HL-60 (cell line): Measurements from ENCODE around the gene PRADC1.

Experiments used
- DNase-seq, 2 experiments: peaks; one replicate each; pipeline ENCODE4 v3.0.0-alpha.2; 2010 to 2020; ENCODE audit warnings: low read depth in 1 of 2, low spot score in 1 of 2
- H3K27ac ChIP-seq: fragments of 250-450 bp; sonication (Bioruptor Pico); replicated peaks from 2 replicates; pipeline ENCODE4 v1.5.1; 2020; ENCODE audit warnings: mild to moderate bottlenecking, moderate library complexity
- H3K27me3 ChIP-seq: fragments of 250-450 bp; sonication (Bioruptor Pico); 2 replicates; pipeline ENCODE4 v1.5.1; 2021; ENCODE audit warnings: mild to moderate bottlenecking, moderate library complexity; ENCODE audit not compliant: insufficient read depth, poor library complexity, severe bottlenecking
- H3K4me3 ChIP-seq: replicated peaks from 2 replicates; pipeline ENCODE4 v1.5.1; 2011; ENCODE audit warnings: mild to moderate bottlenecking, control low read depth, low read length; ENCODE audit not compliant: insufficient read depth
- GABPA ChIP-seq: IDR thresholded peaks from 2 replicates; pipeline ENCODE4 v1.6.1; 2012; ENCODE audit warnings: low read depth
- POLR2AphosphoS5 ChIP-seq: IDR thresholded peaks from 2 replicates; pipeline ENCODE4 v1.6.1; 2012; ENCODE audit warnings: low read depth
- SPI1 ChIP-seq: IDR thresholded peaks from 2 replicates; pipeline ENCODE4 v1.6.1; 2012; ENCODE audit warnings: low read depth, mild to moderate bottlenecking, borderline replicate concordance
- TF ChIP-seq, protein P1 (sequence below): IDR thresholded peaks from 2 replicates; pipeline ENCODE4 v1.6.1; 2012; ENCODE audit warnings: low read depth; ENCODE audit not compliant: insufficient replicate concordance
- TF ChIP-seq, protein P2 (sequence below): IDR thresholded peaks from one replicate; pipeline ENCODE4 v1.5.1; 2011; ENCODE audit warnings: low read length, control low read depth, inconsistent platforms; ENCODE audit not compliant: insufficient read depth

The PRADC1 gene

DNA sequence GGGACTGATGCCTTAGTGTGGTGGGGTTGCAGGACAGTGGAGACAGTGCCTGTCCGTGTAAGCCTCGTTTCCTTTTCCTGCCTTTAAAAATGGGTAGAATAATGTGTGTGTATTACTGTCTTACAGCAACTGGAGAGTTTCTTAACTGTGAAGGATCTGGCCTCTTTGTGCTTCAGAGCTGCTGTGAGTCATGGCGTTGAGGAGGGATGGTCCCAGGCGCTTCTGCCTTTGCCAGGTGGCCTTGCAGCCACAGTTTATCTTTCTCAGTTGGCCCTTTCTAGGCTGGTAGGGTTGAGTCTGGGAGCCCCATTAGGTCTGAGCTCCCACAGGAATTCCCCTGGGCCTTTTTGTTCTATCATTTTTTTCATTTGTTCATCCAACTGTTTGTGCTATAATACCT lies 9.2 kb downstream of the PRADC1 start:
- DNase-seq: no peak
- Histone ChIP-seq H3K4me3 (no peak overlapping the region), H3K27ac (no peak overlapping the region), H3K27me3 (no peaks in the 10 kb centered on the region)
- TF ChIP-seq SPI1: no peak

DNA sequence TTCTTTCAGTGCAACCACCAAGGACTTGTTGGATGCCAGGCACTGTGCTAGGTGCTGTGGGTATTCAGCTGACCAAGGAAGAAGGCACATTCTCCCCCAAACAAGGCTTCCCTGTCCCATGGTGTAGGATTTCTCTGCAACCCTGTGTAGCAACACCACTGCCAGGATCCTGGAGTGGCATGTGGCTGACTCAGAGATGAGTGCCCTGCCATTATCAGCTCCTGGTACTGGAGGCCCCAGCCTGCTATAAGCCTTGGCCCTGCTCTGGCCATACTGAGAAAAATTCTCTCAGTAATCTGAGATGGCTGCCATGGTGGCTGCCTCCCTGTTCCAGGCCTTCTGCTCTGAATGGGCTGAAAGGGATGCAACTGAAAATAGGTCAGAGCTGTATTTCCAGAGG lies 14.7 kb downstream of the PRADC1 start:
- H3K27me3 ChIP-seq: no peaks in the 10 kb centered on the region
- no peak overlapping the region for H3K4me3 ChIP-seq
- no peak for DNase-seq
- H3K27ac ChIP-seq: no peak overlapping the region
- TF ChIP-seq, protein P1, sequence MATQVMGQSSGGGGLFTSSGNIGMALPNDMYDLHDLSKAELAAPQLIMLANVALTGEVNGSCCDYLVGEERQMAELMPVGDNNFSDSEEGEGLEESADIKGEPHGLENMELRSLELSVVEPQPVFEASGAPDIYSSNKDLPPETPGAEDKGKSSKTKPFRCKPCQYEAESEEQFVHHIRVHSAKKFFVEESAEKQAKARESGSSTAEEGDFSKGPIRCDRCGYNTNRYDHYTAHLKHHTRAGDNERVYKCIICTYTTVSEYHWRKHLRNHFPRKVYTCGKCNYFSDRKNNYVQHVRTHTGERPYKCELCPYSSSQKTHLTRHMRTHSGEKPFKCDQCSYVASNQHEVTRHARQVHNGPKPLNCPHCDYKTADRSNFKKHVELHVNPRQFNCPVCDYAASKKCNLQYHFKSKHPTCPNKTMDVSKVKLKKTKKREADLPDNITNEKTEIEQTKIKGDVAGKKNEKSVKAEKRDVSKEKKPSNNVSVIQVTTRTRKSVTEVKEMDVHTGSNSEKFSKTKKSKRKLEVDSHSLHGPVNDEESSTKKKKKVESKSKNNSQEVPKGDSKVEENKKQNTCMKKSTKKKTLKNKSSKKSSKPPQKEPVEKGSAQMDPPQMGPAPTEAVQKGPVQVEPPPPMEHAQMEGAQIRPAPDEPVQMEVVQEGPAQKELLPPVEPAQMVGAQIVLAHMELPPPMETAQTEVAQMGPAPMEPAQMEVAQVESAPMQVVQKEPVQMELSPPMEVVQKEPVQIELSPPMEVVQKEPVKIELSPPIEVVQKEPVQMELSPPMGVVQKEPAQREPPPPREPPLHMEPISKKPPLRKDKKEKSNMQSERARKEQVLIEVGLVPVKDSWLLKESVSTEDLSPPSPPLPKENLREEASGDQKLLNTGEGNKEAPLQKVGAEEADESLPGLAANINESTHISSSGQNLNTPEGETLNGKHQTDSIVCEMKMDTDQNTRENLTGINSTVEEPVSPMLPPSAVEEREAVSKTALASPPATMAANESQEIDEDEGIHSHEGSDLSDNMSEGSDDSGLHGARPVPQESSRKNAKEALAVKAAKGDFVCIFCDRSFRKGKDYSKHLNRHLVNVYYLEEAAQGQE: no peak
- TF ChIP-seq SPI1: no peak
- TF ChIP-seq GABPA: no peak
- no peak for TF ChIP-seq POLR2AphosphoS5
- TF ChIP-seq, protein P2, sequence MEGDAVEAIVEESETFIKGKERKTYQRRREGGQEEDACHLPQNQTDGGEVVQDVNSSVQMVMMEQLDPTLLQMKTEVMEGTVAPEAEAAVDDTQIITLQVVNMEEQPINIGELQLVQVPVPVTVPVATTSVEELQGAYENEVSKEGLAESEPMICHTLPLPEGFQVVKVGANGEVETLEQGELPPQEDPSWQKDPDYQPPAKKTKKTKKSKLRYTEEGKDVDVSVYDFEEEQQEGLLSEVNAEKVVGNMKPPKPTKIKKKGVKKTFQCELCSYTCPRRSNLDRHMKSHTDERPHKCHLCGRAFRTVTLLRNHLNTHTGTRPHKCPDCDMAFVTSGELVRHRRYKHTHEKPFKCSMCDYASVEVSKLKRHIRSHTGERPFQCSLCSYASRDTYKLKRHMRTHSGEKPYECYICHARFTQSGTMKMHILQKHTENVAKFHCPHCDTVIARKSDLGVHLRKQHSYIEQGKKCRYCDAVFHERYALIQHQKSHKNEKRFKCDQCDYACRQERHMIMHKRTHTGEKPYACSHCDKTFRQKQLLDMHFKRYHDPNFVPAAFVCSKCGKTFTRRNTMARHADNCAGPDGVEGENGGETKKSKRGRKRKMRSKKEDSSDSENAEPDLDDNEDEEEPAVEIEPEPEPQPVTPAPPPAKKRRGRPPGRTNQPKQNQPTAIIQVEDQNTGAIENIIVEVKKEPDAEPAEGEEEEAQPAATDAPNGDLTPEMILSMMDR: no peak

DNA sequence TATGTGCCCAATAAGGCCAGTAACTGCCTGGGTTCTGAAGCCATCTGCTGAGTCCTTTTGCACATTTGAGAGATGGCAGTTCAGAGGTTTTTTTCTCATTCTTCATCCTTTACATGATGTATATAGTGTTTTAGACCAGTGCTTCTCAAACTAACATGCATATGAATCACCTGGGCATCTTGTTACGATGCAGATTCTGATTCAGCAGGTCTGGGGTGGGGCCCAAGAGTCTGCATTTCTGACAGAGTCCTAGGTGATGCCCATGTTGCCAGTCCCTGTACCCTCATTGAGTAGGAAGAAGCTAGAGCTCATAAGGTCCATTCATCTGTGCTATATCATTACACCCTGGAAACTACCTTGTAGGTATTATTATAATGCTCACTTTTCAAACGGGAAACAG lies 15.2 kb downstream of the PRADC1 start:
- H3K27ac ChIP-seq: no peak overlapping the region
- TF ChIP-seq, protein P1: no peak
- TF ChIP-seq, protein P2: no peak
- TF ChIP-seq GABPA (no peak), SPI1 (no peak), POLR2AphosphoS5 (no peak)
- DNase-seq: no peak
- H3K27me3 ChIP-seq: no peaks in the 10 kb centered on the region
- H3K4me3 ChIP-seq: no peak overlapping the region

DNA sequence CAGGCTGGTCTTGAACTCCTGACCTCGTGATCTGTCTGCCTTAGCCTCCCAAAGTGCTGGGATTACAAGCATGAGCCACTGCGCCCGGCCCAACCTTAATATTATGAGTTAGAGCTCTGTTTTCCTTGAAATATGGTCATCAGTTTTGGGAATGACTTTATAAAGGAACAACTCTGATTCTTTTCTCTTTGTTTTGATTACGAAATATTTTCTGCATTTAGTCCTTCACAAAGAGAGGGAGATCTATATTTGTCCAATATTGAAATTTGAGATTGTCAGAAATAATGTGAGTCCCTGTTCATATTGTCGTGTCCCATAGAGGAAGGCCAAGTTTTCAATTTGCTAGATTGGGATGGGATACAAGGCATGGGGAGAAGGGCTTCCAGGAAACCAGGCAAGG lies 15.9 kb downstream of the PRADC1 start:
- no peak for DNase-seq
- no peak overlapping the region for H3K27ac ChIP-seq
- TF ChIP-seq, protein P2: no peak
- no peaks in the 10 kb centered on the region for H3K27me3 ChIP-seq
- no peak overlapping the region for H3K4me3 ChIP-seq
